HG03575 (cell line): ENCODE measurements around the gene SLIRP.
"Not testable (repeated sequence)": the region's sequence is repeated elsewhere in the genome, so short reads cannot be mapped to it uniquely, and the experiment has no call there.

Source experiments
- ATAC-seq: cut with Tn5 transposase; IDR thresholded peaks from one replicate; pipeline ENCODE4 v1.9.1; 2021; ENCODE audit not compliant: unreplicated experiment, insufficient number of reproducible peaks, low FRiP score; ENCODE audit errors: extremely low read depth

The SLIRP gene

DNA sequence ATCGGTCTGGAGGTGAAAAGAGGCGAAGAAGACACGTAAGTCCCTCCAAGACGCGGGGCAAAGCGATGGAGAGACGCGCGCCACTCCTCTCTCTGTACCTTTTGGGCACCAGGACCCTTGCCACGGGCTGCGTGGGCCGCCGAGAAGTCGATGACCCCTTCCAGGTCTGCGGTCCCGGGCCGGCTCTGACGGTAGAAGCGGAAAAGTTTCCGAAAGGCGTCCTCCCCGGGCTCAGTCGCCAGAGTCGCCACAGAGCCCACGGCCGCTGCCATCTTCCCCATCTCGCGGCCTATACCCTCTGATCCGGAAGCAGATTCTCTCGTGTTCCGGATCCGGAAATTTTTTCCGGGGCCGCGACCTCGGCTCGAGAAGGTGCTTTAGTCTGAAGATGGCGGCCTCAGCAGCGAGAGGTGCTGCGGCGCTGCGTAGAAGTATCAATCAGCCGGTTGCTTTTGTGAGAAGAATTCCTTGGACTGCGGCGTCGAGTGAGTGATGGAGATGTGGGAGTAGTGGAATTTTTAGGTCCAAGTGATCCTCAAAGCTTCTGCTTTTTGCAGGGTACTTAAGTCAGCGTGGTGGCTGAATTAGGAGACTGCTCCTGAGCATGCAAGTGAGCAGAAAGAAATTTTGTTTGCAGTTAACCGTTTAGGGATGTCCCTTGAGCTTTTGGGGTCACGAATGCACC lies at the start of gene SLIRP, which contains the start of gene ALKBH1:
Gene SLIRP, plus strand, starts transcription at position 380 of the 685 bp plus-strand sequence. Its CDS starts 9 bp downstream, at position 389.
Gene ALKBH1, minus strand, starts transcription at position 300 of the 685 bp plus-strand sequence. Its CDS starts 19 bp downstream, at position 281.
- peak; percentile 72 for ATAC-seq

DNA sequence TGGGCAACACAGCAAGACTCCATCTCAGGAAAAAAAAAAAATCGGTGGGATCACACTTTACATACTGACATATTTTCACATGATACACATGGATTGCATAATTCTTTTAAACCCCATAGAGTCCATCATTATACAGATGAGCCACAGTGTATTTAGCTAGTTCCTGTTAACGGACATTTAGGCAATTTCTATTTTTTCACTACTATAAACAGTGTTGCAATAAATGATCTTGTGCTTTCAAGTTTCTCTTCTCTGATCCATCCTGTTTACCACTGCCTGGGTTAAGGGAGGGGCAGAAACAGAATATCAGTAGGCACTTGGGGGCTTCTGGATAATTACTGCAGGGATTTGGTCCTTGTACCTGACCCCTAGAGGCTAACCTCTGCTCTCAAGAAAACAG lies 48.1 kb upstream of the SLIRP start:
- ATAC-seq: no peak

DNA sequence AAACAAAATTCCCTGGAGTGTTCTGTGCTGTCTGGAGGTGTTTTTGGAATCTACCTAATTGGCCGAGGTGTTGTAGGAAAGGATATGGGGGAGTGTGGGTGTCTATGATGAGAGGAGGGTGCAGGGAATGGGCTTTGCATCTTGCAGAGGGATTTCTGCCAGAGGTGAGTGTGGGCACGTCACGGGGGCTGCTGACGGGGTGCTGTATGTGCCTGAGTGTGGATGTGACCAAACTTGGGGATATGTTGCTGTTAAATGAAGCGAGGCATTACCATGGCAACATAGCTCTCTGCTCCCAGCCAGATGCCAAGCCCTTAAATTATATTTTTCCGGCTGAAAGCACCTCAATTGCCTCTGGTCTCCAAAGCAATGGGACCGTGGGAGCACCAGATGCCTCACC lies 47.1 kb upstream of the SLIRP start:
- no peak for ATAC-seq

DNA sequence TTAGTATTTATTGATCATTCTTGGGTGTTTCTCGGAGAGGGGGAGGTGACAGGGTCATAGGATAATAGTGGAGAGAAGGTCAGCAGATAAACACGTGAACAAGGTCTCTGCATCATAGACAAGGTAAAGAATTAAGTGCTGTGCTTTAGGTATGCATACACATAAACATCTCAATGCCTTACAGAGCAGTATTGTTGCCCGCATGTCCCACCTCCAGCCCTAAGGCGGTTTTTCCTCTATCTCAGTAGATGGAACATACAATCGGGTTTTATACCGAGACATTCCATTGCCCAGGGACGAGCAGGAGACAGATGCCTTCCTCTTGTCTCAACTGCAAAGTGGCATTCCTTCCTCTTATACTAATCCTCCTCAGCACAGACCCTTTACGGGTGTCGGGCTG lies 46.3 kb upstream of the SLIRP start:
- not testable (repeated sequence) for ATAC-seq

DNA sequence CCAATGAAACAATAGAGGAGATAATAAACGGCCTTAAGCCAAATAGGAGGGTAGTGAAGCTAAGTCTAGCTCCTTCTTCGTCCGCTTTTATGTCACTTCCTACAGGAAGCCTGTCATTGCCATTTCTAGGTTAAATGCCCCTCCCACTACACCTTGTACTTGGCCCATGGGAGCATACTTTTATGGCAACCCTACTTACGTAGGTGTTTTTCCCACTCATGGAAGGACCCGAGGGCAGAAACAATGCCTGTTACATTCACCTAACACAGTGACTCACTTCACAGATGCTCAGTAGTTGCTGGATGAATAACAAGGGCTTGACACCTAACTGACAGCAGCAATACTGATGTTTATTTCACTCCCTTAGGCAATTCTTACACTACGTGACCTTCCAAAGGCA lies 44.6 kb upstream of the SLIRP start:
- ATAC-seq: no peak

DNA sequence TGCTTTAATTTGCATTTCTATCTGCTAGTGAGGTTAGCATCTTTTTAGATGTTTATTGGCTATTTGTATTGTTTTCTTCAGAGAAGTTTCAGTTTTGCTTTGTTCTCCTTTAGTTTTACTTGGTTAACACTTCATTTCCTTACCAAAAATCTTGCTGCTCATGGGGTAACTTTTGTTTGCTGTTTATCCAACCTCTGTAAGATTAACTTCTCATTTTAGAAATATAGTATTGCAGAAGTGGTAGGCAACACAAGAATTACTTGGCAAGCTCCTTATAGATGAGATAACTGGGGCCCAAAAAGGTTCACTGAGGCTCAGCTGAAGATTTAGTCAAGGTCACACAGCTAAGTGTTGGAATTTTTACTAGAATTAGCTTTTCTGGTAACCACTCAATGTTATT lies 40.6 kb upstream of the SLIRP start:
- ATAC-seq: no peak

DNA sequence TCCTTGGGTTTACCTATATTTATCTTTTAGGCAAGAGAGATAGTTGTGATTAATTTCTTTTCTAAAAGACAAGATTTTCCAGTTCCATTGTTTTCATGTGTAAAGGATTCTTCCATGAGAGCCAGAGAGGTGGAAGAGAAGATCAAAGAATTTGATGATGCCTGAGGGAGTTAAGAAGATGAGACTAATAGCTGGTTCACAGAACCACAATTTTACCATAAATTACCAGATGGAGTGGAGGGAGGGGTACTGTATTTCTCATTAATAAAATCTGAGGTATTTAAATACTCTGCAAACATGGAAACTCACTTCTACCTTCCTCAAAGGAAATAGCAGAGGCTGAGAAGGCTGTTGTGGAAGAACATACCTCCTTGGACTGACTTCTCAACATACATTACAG lies 34.7 kb upstream of the SLIRP start:
- no peak for ATAC-seq

DNA sequence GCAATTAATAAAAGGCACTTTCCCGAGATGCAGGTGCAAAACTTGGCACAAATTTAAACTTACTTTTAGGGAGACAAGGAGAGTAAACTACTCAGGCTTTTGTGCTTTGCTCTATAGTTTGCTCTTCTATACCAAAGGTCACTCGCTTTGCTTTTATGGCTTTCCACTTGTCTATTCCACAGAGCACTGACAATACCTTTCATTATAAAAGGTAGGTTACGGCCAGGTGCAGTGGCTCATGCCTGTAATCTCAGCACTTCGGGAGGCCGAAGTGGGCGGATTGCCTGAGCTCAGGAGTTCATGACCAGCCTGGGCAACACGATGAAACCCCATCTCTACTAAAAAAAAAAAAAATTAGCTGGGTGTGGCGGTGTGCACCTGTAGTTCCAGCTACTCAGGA lies 33.0 kb upstream of the SLIRP start:
- no peak for ATAC-seq

DNA sequence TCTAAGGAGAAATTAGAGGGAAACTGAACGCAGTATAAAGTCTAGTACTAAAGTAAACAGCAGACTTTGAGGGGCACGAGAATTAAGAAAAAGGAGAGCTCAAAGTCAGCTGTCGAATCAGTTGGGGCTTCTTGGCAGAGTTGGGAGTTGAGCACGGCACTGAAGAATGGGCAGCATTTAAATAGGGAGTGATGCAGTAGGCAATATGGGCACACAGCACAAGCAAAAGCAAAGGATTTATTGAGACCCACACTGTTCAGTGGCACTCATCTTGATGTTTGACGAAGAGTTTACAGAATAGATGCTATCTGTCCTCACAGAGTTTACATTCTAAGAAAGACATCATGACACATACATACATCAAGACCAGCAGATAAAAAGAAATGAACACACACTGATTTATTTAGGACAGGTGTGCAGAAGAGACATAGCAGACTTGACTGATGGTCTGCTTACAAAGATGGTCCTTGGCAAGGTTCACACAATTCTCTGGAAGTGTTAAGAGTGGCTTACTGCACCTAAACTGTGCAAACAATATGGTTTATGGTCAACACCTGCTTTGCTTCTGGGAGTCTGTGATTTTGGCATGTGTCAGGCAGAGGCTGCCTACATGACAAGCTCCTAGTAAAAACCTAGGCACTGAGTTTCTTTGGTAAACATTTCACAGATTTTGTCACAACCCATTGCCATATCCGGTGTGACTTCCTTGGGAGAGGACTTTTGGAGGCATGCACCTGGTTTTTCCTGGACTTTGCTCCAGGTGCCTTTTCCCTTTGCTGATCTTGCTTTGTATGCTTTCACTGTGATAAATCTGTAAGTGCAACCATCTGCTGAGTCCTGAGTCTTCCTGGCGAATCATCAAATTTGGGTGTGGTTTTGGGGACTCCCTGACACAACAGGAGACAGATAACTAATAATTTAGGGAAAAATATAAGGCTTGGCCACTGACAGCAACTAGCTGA lies 26.4 kb upstream of the SLIRP start:
- no peak for ATAC-seq

DNA sequence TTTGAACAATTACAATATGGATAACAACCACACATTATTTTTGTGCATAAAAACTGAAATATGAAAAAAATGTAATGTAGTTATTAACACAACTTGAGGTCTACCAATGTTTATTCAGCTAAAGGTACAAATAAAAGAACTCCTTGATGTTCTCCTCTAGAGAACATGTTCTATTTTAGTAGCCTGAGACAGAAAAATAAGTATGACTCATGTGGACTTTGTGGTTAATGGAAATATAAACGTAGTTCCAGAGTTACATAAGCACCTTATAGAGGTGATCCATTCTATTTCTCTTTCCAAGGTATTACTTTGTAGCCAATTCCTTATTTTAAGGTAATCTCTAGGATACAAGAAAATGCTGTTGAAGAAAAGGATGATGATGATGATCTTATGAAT lies 25.7 kb upstream of the SLIRP start:
- ATAC-seq: no peak

DNA sequence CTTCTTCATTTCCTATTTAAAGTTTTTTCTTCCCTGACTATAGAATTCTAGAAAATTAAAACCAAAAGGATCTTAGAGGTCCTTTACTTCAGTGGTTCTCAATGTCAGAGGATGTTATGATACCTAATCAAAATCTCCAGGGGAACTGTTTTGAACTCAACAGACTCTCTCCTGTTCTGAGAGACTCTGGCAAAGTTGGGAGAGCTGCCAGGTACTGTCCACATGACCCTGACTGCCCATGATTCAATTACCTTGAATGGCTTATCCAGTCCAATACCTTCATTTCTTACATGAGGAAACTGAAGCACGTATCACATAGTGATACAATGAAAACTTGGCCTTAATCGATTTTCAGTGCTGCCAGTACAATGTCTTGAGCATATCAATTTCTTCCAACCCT lies 16.6 kb upstream of the SLIRP start:
- ATAC-seq: no peak

DNA sequence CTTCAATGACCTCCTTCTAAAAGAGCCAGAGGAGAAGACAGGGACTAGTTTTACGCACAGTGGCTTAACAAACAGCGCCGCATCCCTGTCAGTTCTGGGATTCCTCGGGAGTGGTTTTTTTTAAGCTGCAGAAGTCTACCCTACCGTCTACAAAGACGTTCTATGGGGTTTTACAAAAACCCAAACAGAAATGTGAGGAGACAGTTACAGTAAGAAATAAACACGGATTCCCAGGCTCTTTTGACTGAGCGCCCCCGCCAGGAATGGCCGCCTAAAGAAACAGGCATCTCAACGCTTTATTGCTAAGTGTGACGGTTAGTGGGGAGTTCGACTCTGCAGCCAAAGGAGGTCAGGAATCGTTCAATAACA lies 564 bp upstream of the SLIRP start:
- ATAC-seq: no peak

DNA sequence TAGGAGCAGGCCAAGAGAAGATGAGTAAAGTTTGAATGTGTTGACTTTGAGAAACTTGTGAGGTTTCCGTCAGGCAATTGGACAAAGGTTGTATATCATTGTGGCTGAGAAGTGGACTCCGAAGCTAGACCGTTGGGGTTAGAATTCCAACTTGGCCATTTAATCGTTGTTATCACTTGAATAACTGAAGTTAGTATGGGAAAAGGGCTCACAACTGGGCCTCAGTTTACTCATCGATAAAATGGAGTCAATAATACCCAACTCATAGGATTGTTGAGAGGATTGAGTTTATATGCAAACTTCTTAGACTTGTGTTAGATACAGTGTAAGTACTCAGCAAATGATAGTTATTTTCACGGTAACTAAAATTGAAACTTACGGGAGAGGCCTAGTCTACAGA lies 846 bp downstream of the SLIRP start:
- no peak for ATAC-seq

DNA sequence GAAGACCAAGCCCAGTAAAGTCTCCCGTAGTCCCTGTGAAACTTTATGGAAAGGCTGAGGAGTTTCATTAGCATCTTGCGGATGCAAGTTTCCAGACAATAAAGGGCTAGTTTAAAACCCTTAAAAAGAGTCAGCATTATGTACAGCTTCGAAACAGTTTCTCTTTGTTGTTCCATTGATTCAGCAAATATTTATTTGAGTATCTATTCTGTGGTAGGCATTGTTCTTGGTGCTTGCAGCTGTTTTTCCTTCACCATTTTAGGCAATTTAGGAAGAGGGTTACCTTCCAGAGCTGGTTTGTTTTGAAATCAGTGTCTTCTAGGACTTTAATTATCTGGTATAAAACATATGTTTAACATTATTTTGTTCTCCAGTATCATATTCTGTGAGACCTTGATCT lies 1.5 kb downstream of the SLIRP start:
- ATAC-seq: no peak

DNA sequence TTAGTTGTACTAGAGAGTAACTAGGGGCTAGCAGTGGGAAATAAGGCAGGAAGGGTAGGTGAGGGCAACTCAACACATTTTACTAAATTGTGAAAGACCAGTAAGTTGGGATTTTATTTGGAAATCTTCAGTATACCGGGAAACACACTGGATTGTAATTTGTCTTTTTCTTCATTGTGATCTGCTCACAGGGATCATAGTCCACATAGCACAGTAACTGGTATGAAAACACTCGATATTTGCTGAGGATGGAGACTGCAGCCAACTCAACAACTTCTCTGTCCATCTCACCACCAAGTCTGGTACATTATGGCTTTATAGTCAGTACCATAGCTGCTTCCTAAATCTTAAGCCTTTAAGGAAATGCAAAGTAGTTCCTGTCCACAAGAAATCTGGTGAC lies 2.5 kb downstream of the SLIRP start:
- ATAC-seq: no peak

DNA sequence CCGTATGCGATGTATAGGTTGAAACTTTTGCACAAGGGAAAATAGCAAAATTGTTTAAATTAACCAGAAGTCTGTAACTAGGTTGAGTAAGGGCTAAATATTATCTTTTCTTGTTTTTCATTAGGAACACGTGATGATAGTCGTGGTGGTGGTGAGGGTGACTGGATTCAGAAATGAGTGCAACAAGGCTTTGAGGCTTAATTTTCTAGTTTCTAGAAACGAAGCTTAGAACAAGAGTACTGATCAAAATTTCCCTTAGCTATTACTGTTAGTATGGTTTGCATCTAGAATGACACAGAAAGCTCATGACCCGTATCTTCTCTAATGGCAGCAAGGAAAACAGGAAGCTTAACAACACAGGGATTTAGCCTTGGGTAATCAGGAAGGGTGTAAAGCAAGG lies 7.0 kb downstream of the SLIRP start:
- no peak for ATAC-seq

DNA sequence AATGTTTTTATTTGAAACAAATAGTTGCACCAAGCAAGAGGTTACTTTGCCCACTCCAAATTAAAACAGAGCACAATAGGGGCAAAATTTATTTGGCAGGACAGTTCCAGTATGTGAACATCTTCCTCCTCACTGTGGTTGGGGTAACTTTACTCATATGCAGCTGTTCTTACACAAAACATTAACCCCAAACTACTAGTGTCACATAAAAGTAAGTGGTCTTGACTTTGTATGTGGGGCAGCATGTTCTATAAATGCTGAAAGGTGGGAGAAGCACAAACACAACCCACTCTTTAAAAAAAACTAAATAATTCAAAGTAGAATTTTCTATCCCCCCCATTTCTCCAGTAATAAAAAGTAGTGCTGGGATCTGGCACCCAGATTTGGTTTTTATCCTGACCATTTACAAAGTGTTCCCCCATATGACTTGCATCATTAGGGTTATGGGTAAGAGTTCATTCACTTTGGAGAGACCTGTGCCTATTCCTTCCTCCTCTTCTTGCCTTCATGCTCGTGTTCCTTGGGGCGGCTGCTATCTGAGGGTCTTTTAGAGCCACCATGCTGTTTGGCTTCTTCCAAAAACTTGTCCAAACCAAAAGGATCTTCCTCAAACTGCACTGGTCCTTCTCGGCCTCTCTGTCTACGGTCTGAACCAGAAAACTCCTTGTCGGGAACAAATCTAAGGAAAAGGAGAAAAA lies 9.9 kb downstream of the SLIRP start:
- no peak for ATAC-seq

DNA sequence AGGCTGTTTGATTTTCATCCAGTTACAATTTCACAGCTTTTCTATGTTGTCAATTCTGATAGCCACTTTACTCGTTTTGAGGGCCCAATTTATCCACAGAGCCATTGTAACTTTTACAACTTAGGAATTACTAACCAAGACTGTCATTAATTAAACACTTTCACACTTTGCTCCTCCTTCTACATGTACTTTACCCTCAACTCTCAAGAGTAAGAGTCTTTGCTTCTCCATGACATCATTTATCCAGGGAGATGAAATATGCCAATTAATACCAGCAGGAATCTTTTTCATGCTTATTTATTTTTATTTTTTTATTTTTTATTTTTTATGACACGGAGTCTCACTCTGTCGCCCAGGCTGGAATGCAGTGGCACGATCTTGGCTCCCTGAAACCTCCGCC lies 13.5 kb downstream of the SLIRP start:
- ATAC-seq: no peak

DNA sequence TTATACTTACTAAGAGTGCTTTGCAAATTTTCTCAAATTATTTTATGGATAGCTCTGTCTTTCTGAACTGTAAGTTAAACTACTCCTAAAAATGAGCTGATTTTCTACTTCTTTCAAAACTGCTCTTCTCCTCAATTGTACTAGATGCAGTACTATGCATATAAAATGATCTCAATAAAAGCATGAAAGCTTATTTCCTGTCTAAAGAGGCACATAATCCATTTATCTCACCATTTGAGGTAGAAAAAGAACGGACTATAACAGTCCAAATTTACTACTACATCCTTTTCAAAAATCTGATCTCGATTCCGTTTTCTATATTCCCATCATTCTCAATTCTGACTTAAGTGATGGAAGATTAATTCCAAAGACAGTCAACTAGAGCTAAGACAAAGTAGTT lies 14.4 kb downstream of the SLIRP start:
- no peak for ATAC-seq
